Fibroblast of mammary gland (primary cell): ENCODE data around the gene MGA.

Experiments used
- DNase-seq: peaks from one replicate; pipeline ENCODE4 v3.0.0-alpha.2; 2010; ENCODE audit warnings: low read depth
- H3K4me3 ChIP-seq: 2 replicates; pipeline ENCODE4 v1.5.1; 2011; ENCODE audit warnings: low read depth, mild to moderate bottlenecking, low read length, moderate library complexity; ENCODE audit not compliant: control insufficient read depth
- CTCF ChIP-seq: conservative IDR thresholded peaks from 2 replicates; pipeline ENCODE4 v1.5.1; 2011; ENCODE audit warnings: low read depth, low read length, inconsistent platforms; ENCODE audit not compliant: control insufficient read depth, insufficient read depth

Gene MGA

GRCh38 chr15:41640985-41641384, 19.2 kb upstream of the MGA start:
- no peak overlapping the region for H3K4me3 ChIP-seq
- no peak for DNase-seq
- TF ChIP-seq CTCF: no peak

DNA sequence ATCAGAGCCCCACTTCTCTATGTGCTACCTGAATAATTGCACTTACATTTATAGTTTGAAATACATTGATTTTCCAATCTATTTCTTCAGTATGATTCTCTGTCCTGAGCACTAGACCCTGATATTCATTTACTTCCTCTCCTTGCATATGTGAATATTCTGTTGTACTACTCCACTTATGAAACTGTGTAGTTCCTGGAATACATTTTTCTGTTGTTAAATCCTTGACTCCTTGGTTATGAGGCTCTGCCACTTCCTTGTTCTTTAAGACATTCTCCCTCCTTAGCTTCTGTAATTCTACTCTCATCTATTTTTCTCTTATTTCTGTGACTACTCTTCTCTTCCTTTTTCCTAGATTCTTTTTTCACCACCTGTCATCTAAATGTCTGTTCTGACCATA, 12.9 kb upstream of the MGA start:
- TF ChIP-seq CTCF: no peak
- no peak overlapping the region for H3K4me3 ChIP-seq
- DNase-seq: no peak

DNA sequence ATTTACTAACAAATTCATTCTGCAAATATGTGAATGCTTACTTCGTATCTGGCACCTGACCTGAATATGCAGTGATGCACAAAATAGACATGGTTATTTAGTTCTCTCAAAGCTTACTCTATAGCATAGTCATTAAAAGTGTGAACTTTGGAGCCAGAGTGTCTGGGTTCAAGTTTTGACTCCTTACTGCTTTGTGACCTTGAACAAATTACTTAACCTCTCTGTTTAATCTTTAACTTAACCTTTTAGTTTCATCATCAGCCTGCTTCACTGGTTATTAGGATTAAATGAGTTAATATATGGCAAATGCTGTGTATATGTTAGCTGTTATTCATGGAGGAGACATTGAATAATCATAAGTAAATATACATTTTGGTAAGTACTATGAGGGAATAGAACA, 12.1 kb upstream of the MGA start:
- TF ChIP-seq CTCF: no peak
- no peak for DNase-seq
- no peak overlapping the region for H3K4me3 ChIP-seq

GRCh38 chr15:41648770-41649169, 11.4 kb upstream of the MGA start:
- no peak for TF ChIP-seq CTCF

DNA sequence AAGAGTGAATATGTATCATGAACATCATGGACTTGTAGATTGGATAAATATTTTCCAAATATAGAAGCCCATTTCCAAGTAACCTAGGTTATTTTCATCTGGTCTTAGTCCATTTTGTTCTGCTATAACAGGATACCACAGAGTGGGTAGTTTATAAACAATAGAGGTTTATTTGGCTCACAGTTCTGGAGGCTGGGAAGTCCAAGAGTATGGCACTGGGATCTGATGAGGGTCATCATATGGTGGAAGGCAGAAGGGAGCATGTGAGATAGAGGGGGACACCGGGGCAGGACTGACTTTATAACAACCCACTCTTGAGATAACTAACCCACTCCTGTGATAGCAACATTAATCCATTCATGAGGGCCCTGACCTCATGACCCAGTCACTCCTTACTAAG, 9.4 kb upstream of the MGA start:
- TF ChIP-seq CTCF: no peak
- H3K4me3 ChIP-seq: no peak overlapping the region
- no peak for DNase-seq

More at GRCh38 chr15:41648770-41649169, 11.4 kb upstream of the MGA start:
- H3K4me3 ChIP-seq: no peak overlapping the region
- DNase-seq: peak; percentile 81

DNA sequence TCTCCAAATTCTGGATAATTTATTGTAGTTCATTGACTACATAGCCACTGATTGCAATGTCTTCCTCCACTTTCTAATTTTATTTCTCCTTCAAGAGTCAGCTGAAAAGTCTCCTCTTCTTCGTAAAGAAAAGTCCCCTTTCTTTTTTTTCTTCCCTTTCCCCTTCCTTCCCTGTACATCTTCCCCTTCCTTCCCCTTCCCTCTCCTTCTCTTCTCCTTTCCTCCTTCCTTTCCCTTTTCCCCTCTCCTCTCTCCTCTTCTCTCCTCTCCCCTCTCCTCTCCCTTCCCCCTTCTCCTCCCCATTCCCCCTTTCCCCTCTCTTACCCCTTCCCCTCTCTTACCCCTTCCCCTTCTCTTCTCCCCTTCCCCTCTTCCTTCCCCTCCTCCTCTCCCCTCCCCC, 8.8 kb upstream of the MGA start:
- TF ChIP-seq CTCF: no peak
- DNase-seq: no peak
- H3K4me3 ChIP-seq: no peak overlapping the region

DNA sequence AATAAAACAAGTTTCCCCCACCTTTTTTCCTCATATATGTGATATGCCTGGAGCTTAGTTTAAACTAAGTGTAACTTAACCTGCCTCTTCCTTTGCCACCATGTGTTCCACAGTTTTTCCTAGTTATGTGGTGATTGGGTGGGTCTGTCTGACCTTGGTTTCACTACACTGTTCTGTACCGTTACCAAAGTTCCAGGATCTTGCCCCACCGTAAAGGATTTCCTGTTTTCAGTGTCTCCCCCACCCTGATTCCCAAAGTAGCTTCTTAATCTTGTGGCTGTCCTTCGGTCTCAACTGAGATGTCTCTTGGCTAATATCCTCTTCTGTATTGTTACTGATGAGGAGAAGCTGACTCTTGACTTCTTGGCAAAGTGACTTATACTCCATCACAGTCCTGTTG, 6.4 kb upstream of the MGA start:
- TF ChIP-seq CTCF: no peak
- no peak for DNase-seq

More for the DNA sequence above, 6.4 kb upstream of the MGA start:
- H3K4me3 ChIP-seq: no peak overlapping the region
